Naive thymus-derived CD4-positive, alpha-beta T cell (primary cell): ENCODE measurements around the gene HYAL1. TPM values are rescaled to one million over a fixed set of nuclear protein-coding genes. Genes with fewer than 3 reads are reported as not detected.

ENCODE experiments used
- ATAC-seq: fragments of 150-1000 bp; cut with Tn5 transposase; 2 replicates; pipeline ENCODE4 v1.10.0; 2021; ENCODE audit warnings: mild to moderate bottlenecking, moderate library complexity
- CTCF ChIA-PET: fragments of 350-600 bp; sonication (Branson Sonifier 250); formaldehyde crosslinking; loops from one replicate; lab custom pipeline; 2021; ENCODE audit warnings: antibody characterized with exemption; lab: Charles Lee
- POLR2A ChIA-PET: fragments of 350-600 bp; sonication (Branson Sonifier 250); formaldehyde crosslinking; loops from one replicate; lab custom pipeline; 2021; ENCODE audit warnings: antibody characterized with exemption, inconsistent platforms; lab: Charles Lee
- DNase-seq, 9 donors: peaks; one replicate each; pipeline versions ENCODE4 v3.0.0 to v3.0.0-alpha.2; 2020 to 2022; ENCODE audit warnings: mixed read lengths in 1 of 9
- H3K27ac ChIP-seq: one replicate; pipeline ENCODE4 v1.7.0; 2013; ENCODE audit warnings: mild to moderate bottlenecking, low read depth, low read length, moderate library complexity
- H3K27me3 ChIP-seq, 2 donors: one replicate each; pipeline ENCODE4 v1.7.0; 2013; ENCODE audit warnings: low read length in 2 of 2, mild to moderate bottlenecking in 2 of 2, moderate library complexity in 2 of 2; ENCODE audit not compliant: control insufficient read depth in 2 of 2, insufficient read depth in 2 of 2
- H3K36me3 ChIP-seq, 3 experiments: 1 replicate in 2 of 3; 2 replicates in 1 of 3; pipeline ENCODE4 v1.7.0; 2013; ENCODE audit warnings: low read length in 3 of 3, mild to moderate bottlenecking in 3 of 3, moderate library complexity in 1 of 3; ENCODE audit not compliant: insufficient read depth in 3 of 3, control insufficient read depth in 2 of 3
- H3K4me1 ChIP-seq, 2 donors: one replicate each; pipeline ENCODE4 v1.7.0; 2013; ENCODE audit warnings: low read length in 2 of 2, mild to moderate bottlenecking in 2 of 2, moderate library complexity in 1 of 2; ENCODE audit not compliant: control insufficient read depth in 2 of 2, insufficient read depth in 2 of 2
- H3K4me3 ChIP-seq: 2 replicates; pipeline ENCODE4 v1.7.0; 2013; ENCODE audit warnings: mild to moderate bottlenecking, low read length
- H3K9me3 ChIP-seq, 3 experiments: 1 replicate in 2 of 3; 2 replicates in 1 of 3; pipeline ENCODE4 v1.7.0; 2013; ENCODE audit warnings: low read length in 3 of 3; ENCODE audit not compliant: control insufficient read depth in 2 of 3
- H3K27ac Mint-ChIP-seq, 9 donors: one replicate each; pipeline ENCODE4 v1.8.0; 2020 to 2022; ENCODE audit warnings: mixed read lengths in 9 of 9, mild to moderate bottlenecking in 8 of 9, moderate library complexity in 5 of 9, inconsistent platforms in 2 of 9
- H3K27me3 Mint-ChIP-seq, 5 donors: one replicate each; pipeline ENCODE4 v1.8.0; 2021 to 2022; ENCODE audit warnings: mixed read lengths in 5 of 5, mild to moderate bottlenecking in 1 of 5
- H3K36me3 Mint-ChIP-seq, 5 donors: one replicate each; pipeline ENCODE4 v1.8.0; 2020 to 2022; ENCODE audit warnings: mixed read lengths in 5 of 5, mild to moderate bottlenecking in 3 of 5, inconsistent platforms in 1 of 5
- H3K4me1 Mint-ChIP-seq, 7 donors: one replicate each; pipeline ENCODE4 v1.8.0; 2020 to 2022; ENCODE audit warnings: mixed read lengths in 7 of 7, mild to moderate bottlenecking in 3 of 7, inconsistent platforms in 1 of 7
- H3K4me3 Mint-ChIP-seq, 10 donors: one replicate each; pipeline ENCODE4 v1.8.0; 2020 to 2022; ENCODE audit warnings: mild to moderate bottlenecking in 10 of 10, mixed read lengths in 10 of 10, moderate library complexity in 6 of 10, inconsistent platforms in 2 of 10
- H3K9me3 Mint-ChIP-seq, 11 donors: one replicate each; pipeline ENCODE4 v1.8.0; 2020 to 2022; ENCODE audit warnings: mixed read lengths in 11 of 11, mild to moderate bottlenecking in 4 of 11, inconsistent platforms in 1 of 11, moderate library complexity in 1 of 11
- intact Hi-C, 2 donors: fragments of 100-400 bp; cut with micrococcal nuclease; formaldehyde crosslinking; loops; one replicate each; pipeline ENCODE4 v1.15.1; 2023
- polyA plus RNA-seq, 2 donors: library from polyadenylated mRNA; unstranded; fragments of 300-500 nt; fragmentation: Illumina TruSeq; gene quantifications; one replicate each; pipeline ENCODE4 v1.2.3, GENCODE V29; 2021
- total RNA-seq, 6 experiments: library from RNA in 5 of 6; stranded (reverse) in 5 of 6; gene quantifications; 1 replicate in 5 of 6; 2 replicates in 1 of 6; pipeline ENCODE4 v1.2.3 and lab custom pipeline; 2021 to 2026

The HYAL1 gene
- total and polyA plus RNA-seq, 7 experiments from 2014 or later, result 0.12 to 0.51 (median 0.28) TPM; not detected in 1

DNA sequence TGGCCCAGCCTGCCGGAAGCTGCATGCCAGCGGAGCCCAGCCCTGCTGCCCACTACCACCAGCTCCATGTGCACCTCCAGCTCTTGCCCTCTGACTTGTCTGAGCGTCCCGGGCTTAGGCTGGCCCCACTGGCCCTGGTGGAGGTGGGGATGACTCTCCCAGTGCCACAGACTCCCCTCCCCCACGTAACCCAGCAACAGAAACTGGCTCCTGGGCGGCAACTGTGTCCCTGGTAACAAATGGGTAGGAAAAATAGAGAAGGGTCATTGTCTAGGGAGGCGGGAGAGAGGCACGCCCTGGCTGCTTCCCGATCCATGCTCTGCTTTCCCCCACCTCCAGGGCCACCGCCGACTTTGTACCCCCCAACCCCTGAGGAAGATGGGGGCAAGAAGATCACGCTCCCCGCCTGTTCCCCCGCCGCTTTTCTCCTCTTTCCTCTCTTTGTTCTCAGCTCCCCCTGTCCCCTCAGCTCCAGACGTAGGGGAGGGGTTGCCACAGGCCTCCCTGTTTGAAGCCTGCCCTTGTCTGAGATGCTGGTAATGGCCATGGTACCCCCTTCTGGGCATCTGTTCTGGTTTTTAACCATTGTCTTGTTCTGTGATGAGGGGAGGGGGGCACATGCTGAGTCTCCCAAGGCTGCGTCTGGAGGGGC is 45.2 kb downstream of the HYAL1 start:
- peaks cover 8 to 62% (median 14%) of the 10 kb centered on the region in 3 experiments for H3K36me3 ChIP-seq
- ChIA-PET POLR2A (interaction anchor here (1.0 to 2.4 kb wide), 2 partner anchors 12 to 20 kb away, joined by 3 to 7 read pairs; no protein-coding TSS in a partner anchor), CTCF (interaction anchor here (0.7 to 2.7 kb wide), 7 partner anchors 9 to 85 kb away, joined by 3 to 8 read pairs (median 4); partner anchors contain the start of gene GNAI2)
- peaks cover 6 to 8% of the 10 kb centered on the region in 2 donors for H3K4me1 ChIP-seq
- no peak overlapping the region for H3K4me3 ChIP-seq
- Mint-ChIP-seq H3K4me1 (peaks cover 0 to 14% (median 11%) of the 10 kb centered on the region in 7 donors), H3K9me3 (no peaks in the 10 kb centered on the region), H3K27me3 (no peaks in the 10 kb centered on the region), H3K36me3 (peaks cover 0 to 21% (median 0%) of the 10 kb centered on the region in 5 donors), H3K27ac (peak overlapping the region in 2 of 9 donors; percentile 51 to 59), H3K4me3 (no peak overlapping the region)
- no peak overlapping the region for H3K27ac ChIP-seq
- ATAC-seq (no peak), DNase-seq (no peak)
- H3K9me3 ChIP-seq, result no peaks in the 10 kb centered on the region
- intact Hi-C loops, result no loop called here
- H3K27me3 ChIP-seq, result no peaks in the 10 kb centered on the region

- DNase-seq, result no peak
- H3K4me1 ChIP-seq, result peaks cover 6 to 8% of the 10 kb centered on the region in 2 donors
- no peak for ATAC-seq
- ChIA-PET POLR2A (interaction anchor here (1.2 to 1.4 kb wide), 2 partner anchors 10 to 28 kb away, joined by 4 to 5 read pairs; no protein-coding TSS in a partner anchor), CTCF (interaction anchor here (0.7 to 2.2 kb wide), 6 partner anchors 11 to 86 kb away, joined by 3 to 12 read pairs (median 4); no protein-coding TSS in a partner anchor)
- no peak overlapping the region for H3K27ac ChIP-seq
- peaks cover 12 to 71% (median 20%) of the 10 kb centered on the region in 3 experiments for H3K36me3 ChIP-seq
- Mint-ChIP-seq H3K4me3 (no peak overlapping the region), H3K36me3 (peaks cover 0 to 21% (median 0%) of the 10 kb centered on the region in 5 donors), H3K4me1 (peaks cover 0 to 14% (median 11%) of the 10 kb centered on the region in 7 donors), H3K27ac (peak overlapping the region in 2 of 9 donors; percentile 53 to 59), H3K27me3 (no peaks in the 10 kb centered on the region), H3K9me3 (no peaks in the 10 kb centered on the region)
- intact Hi-C loops, result no loop called here
- H3K9me3 ChIP-seq, result no peaks in the 10 kb centered on the region
- no peak overlapping the region for H3K4me3 ChIP-seq
- no peaks in the 10 kb centered on the region for H3K27me3 ChIP-seq
These were observed 46.1 kb downstream of the HYAL1 start for GRCh38 chr3:50256978-50257890.

DNA sequence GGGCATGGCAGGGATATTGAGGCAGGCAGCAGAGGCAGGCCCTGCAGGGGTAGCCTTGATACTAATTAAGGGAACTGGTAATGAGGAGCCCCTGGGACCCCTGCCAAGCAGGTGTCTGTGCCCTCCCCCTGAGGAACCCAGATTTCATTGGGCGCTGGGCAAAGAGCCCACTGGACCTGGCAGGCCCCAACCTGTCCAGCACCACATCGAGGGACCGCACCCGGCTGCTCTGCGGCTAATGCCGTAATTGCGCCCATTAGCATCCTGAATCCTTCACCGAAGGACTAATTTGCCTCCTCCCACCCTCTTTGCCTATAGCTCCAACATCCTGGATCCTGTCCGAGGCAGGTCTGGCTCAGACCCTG is 48.1 kb downstream of the HYAL1 start:
- DNase-seq (no peak), ATAC-seq (no peak)
- ChIA-PET POLR2A (interaction anchor here (0.6 kb wide), 1 partner anchor 8 kb away, joined by 3 read pairs; no protein-coding TSS in a partner anchor), CTCF (interaction anchor here (1.2 to 2.2 kb wide), 2 partner anchors 9 to 29 kb away, joined by 5 to 12 read pairs; no protein-coding TSS in a partner anchor)
- Mint-ChIP-seq H3K27ac (no peak overlapping the region), H3K4me1 (peaks cover 8 to 28% (median 21%) of the 10 kb centered on the region in 7 donors), H3K27me3 (no peaks in the 10 kb centered on the region), H3K9me3 (no peaks in the 10 kb centered on the region), H3K4me3 (no peak overlapping the region), H3K36me3 (peaks cover 0 to 28% (median 0%) of the 10 kb centered on the region in 5 donors)
- no peaks in the 10 kb centered on the region for H3K27me3 ChIP-seq
- peaks cover 15 to 17% of the 10 kb centered on the region in 2 donors for H3K4me1 ChIP-seq
- no peaks in the 10 kb centered on the region for H3K9me3 ChIP-seq
- H3K4me3 ChIP-seq, result no peak overlapping the region
- H3K27ac ChIP-seq, result no peak overlapping the region
- intact Hi-C loops, result no loop called here
- H3K36me3 ChIP-seq, result peaks cover 14 to 84% (median 20%) of the 10 kb centered on the region in 3 experiments

DNA sequence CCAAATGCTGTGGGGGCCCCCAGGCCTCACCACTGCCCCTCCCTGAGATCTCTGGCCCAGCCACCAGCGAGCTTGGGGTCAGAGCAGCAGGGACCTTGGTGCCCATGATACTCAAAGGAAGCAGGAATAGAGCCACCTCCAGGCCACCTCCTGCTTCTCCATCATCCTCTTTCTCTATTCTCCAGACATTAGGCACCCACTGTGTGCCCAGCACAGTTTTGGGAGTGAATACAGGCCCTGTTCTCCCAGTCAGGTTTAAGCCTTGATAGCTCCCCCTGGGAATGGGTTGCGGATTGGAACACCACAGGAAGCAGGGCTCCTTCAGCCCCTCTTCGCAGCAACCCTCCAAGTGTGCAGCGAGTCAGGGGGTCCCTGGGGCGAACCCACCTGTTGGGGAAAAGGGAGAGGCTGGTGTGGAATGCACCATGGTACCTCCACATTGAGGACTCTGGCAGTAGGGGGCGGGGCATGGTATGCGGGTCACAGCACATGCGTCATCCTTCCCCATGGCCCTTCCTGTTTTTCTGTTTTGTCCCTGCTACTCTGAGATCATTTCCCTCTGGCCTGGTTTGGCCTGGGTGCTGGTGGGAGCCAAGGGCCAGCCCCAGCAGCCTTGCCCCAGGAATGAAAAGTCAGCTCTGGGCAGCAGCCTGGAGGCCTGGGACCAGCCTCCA is 48.7 kb downstream of the HYAL1 start:
- Mint-ChIP-seq H3K4me3 (no peak overlapping the region), H3K9me3 (no peaks in the 10 kb centered on the region), H3K27me3 (no peaks in the 10 kb centered on the region), H3K4me1 (peaks cover 11 to 30% (median 24%) of the 10 kb centered on the region in 7 donors), H3K36me3 (peaks cover 0 to 30% (median 0%) of the 10 kb centered on the region in 5 donors), H3K27ac (peak overlapping the region in 2 of 9 donors; percentile 38 to 46)
- peaks cover 14 to 89% (median 20%) of the 10 kb centered on the region in 3 experiments for H3K36me3 ChIP-seq
- no peaks in the 10 kb centered on the region for H3K27me3 ChIP-seq
- H3K27ac ChIP-seq, result no peak overlapping the region
- peaks cover 15 to 20% of the 10 kb centered on the region in 2 donors for H3K4me1 ChIP-seq
- no peak overlapping the region for H3K4me3 ChIP-seq
- POLR2A ChIA-PET, result interaction anchor here (0.6 kb wide), 1 partner anchor 8 kb away, joined by 3 read pairs; no protein-coding TSS in a partner anchor
- CTCF ChIA-PET, result interaction anchor here (1.1 to 2.2 kb wide), 2 partner anchors 8 to 17 kb away, joined by 5 to 12 read pairs; no protein-coding TSS in a partner anchor
- DNase-seq (no peak), ATAC-seq (peak; percentile 74)
- intact Hi-C loops, result no loop called here
- H3K9me3 ChIP-seq, result no peaks in the 10 kb centered on the region

DNA sequence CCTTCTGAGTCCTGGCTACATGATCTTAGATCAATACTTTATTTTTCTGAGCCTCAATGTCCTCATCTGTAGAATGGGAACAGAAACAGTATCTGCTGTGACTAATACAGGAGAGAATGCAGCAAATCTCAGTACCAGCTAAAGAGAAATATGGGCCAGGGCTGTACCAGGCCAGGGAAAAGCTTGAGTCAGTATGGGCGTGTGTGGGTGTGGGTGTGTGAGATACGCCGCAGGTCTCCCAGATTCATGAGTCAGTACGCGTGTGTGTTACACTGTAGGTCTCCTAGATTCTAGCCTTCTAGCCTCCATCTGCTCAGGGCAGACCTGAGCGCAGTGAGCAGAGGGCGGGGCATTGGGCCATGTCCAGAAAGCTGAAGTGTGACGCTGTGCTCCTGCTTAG is 52.2 kb downstream of the HYAL1 start:
- no peaks in the 10 kb centered on the region for H3K27me3 Mint-ChIP-seq
- Histone ChIP-seq H3K4me1 (peaks cover 28 to 52% of the 10 kb centered on the region in 2 donors), H3K27ac (peak overlapping the region; percentile 6), H3K27me3 (no peaks in the 10 kb centered on the region), H3K36me3 (peaks cover 6 to 77% (median 12%) of the 10 kb centered on the region in 3 experiments), H3K4me3 (no peak overlapping the region), H3K9me3 (no peaks in the 10 kb centered on the region)
- ChIA-PET CTCF (no interaction called here), POLR2A (interaction anchor here (0.8 to 1.9 kb wide), 2 partner anchors 8 to 14 kb away, joined by 4 to 6 read pairs; no protein-coding TSS in a partner anchor)
- H3K36me3 Mint-ChIP-seq, result peaks cover 0 to 11% (median 0%) of the 10 kb centered on the region in 5 donors
- no peaks in the 10 kb centered on the region for H3K9me3 Mint-ChIP-seq
- peaks cover 26 to 53% (median 43%) of the 10 kb centered on the region in 7 donors for H3K4me1 Mint-ChIP-seq
- DNase-seq, result no peak
- no peak overlapping the region for H3K4me3 Mint-ChIP-seq
- intact Hi-C loops, result no loop called here
- peak overlapping the region in 7 of 9 donors; percentile 18 to 84 (median 46) for H3K27ac Mint-ChIP-seq
- no peak for ATAC-seq
